Neuronal stem cell (in vitro differentiated cells): ENCODE data around the gene COG8.
A peak's percentile ranks its signal among the peaks of the same experiment; 100 is the strongest.

Experiments used
- DNase-seq: peaks from one replicate; pipeline ENCODE4 v3.0.0-alpha.2; 2013; ENCODE audit warnings: low spot score
- H2AFZ ChIP-seq: one replicate; pipeline ENCODE4 v1.6.1; 2013; ENCODE audit warnings: mild to moderate bottlenecking, low read length, inconsistent platforms
- H2AK5ac ChIP-seq: 2 replicates; pipeline ENCODE4 v1.6.1; 2013; ENCODE audit warnings: low read depth, mild to moderate bottlenecking, inconsistent platforms, low read length, moderate library complexity, mixed read lengths
- H2BK120ac ChIP-seq: 2 replicates; pipeline ENCODE4 v1.6.1; 2013; ENCODE audit warnings: low read depth, mild to moderate bottlenecking, inconsistent platforms, low read length, moderate library complexity, mixed read lengths
- H2BK12ac ChIP-seq: one replicate; pipeline ENCODE4 v1.6.1; 2013; ENCODE audit warnings: low read length, inconsistent platforms
- H2BK15ac ChIP-seq: 2 replicates; pipeline ENCODE4 v1.6.1; 2013; ENCODE audit warnings: mild to moderate bottlenecking, low read length, inconsistent platforms, mixed read lengths
- H2BK5ac ChIP-seq: one replicate; pipeline ENCODE4 v1.6.1; 2013; ENCODE audit warnings: inconsistent platforms, mild to moderate bottlenecking, low read length, moderate library complexity
- H3K14ac ChIP-seq: one replicate; pipeline ENCODE4 v1.6.1; 2013; ENCODE audit warnings: low read length, inconsistent platforms
- H3K18ac ChIP-seq: 2 replicates; pipeline ENCODE4 v1.6.1; 2013; ENCODE audit warnings: low read length, inconsistent platforms
- H3K23ac ChIP-seq: 2 replicates; pipeline ENCODE4 v1.6.1; 2013; ENCODE audit warnings: low read depth, mild to moderate bottlenecking, mixed read lengths, low read length, inconsistent platforms; ENCODE audit not compliant: poor library complexity
- H3K27ac ChIP-seq: replicated peaks from 3 replicates; pipeline ENCODE4 v1.5.1; 2013; ENCODE audit warnings: low read length, inconsistent platforms
- H3K27me3 ChIP-seq, 3 experiments: 2 replicates each; pipeline ENCODE4 v1.6.1; 2013; ENCODE audit warnings: low read length in 3 of 3, mild to moderate bottlenecking in 2 of 3, inconsistent platforms in 1 of 3, low read depth in 1 of 3, mixed read lengths in 1 of 3, moderate library complexity in 1 of 3; ENCODE audit not compliant: control insufficient read depth in 3 of 3, insufficient read depth in 3 of 3
- H3K36me3 ChIP-seq, 2 donors: replicated peaks in 1 of 2; 2 replicates each; pipeline ENCODE4 v1.6.1; 2013; ENCODE audit warnings: low read length in 2 of 2; ENCODE audit not compliant: control insufficient read depth in 2 of 2, insufficient read depth in 2 of 2
- H3K4ac ChIP-seq: 2 replicates; pipeline ENCODE4 v1.6.1; 2013; ENCODE audit warnings: inconsistent platforms, mild to moderate bottlenecking, low read length, moderate library complexity
- H3K4me1 ChIP-seq, 2 donors: 1 replicate in 1 of 2; 2 replicates in 1 of 2; pipeline ENCODE4 v1.6.1; 2013; ENCODE audit warnings: low read length in 2 of 2, low read depth in 1 of 2; ENCODE audit not compliant: control insufficient read depth in 2 of 2, insufficient read depth in 1 of 2
- H3K4me2 ChIP-seq: one replicate; pipeline ENCODE4 v1.6.1; 2013; ENCODE audit warnings: mild to moderate bottlenecking, low read length, inconsistent platforms; ENCODE audit not compliant: insufficient read depth, poor library complexity, severe bottlenecking
- H3K4me3 ChIP-seq, 2 donors: 2 replicates each; pipeline ENCODE4 v1.5.1; 2013; ENCODE audit warnings: low read length in 2 of 2, mild to moderate bottlenecking in 2 of 2, inconsistent platforms in 1 of 2, moderate library complexity in 1 of 2
- H3K79me1 ChIP-seq: one replicate; pipeline ENCODE4 v1.6.1; 2013; ENCODE audit warnings: low read depth, mild to moderate bottlenecking, inconsistent platforms, low read length, moderate library complexity
- H3K9ac ChIP-seq: one replicate; pipeline ENCODE4 v1.6.1; 2013; ENCODE audit warnings: mild to moderate bottlenecking, low read depth, low read length, inconsistent platforms; ENCODE audit not compliant: poor library complexity
- H3K9me3 ChIP-seq, 2 donors: replicated peaks in 1 of 2; 2 replicates each; pipeline versions ENCODE3 to v1.6.1; 2013; ENCODE audit warnings: low read length in 2 of 2, mild to moderate bottlenecking in 2 of 2, inconsistent platforms in 1 of 2, low read depth in 1 of 2, mixed read lengths in 1 of 2, moderate library complexity in 1 of 2; ENCODE audit not compliant: control insufficient read depth in 2 of 2, insufficient read depth in 1 of 2
- H4K8ac ChIP-seq: one replicate; pipeline ENCODE4 v1.6.1; 2013; ENCODE audit warnings: low read depth, mild to moderate bottlenecking, inconsistent platforms, low read length, moderate library complexity
- H4K91ac ChIP-seq: one replicate; pipeline ENCODE4 v1.6.1; 2013; ENCODE audit warnings: low read length, low read depth, mild to moderate bottlenecking, inconsistent platforms; ENCODE audit not compliant: poor library complexity
- WGBS, 2 donors: extraction: QIAGEN DNeasy Blood & Tissue Kit; methylation state at CpG; one replicate each; pipeline ENCODE4 v1.1.7; 2013; ENCODE audit warnings: missing lambda C conversion rate in 2 of 2, mixed read lengths in 1 of 2; ENCODE audit not compliant: insufficient read length in 2 of 2, insufficient replicate concordance in 1 of 2; ENCODE audit errors: extremely low coverage in 2 of 2; 5-methylcytosine and 5-hydroxymethylcytosine counted together

Gene COG8

GRCh38 chr16:69344171-69344570 lies 4.8 kb upstream of the COG8 start:
- DNase-seq: no peak
- no peak overlapping the region for H2BK120ac ChIP-seq
- peaks cover 10 to 52% of the 10 kb centered on the region in 2 donors for H3K36me3 ChIP-seq
- H4K8ac ChIP-seq: no peak overlapping the region
- H3K79me1 ChIP-seq: peaks cover 7% of the 10 kb centered on the region
- no peak overlapping the region for H2BK15ac ChIP-seq
- no peak overlapping the region for H3K9ac ChIP-seq
- no peak overlapping the region for H3K14ac ChIP-seq
- no peak overlapping the region for H2AK5ac ChIP-seq
- no peak overlapping the region for H3K4me2 ChIP-seq
- H3K18ac ChIP-seq: no peak overlapping the region
- H3K23ac ChIP-seq: no peak overlapping the region
- WGBS, 2 donors: no CpG with 5 or more reads among the region's 5 CpGs
- no peak overlapping the region for H3K4me3 ChIP-seq
- no peak overlapping the region for H3K4ac ChIP-seq
- no peak overlapping the region for H2BK5ac ChIP-seq
- H3K27ac ChIP-seq: no peak overlapping the region
- H3K27me3 ChIP-seq: no peaks in the 10 kb centered on the region
- no peak overlapping the region for H4K91ac ChIP-seq
- no peak overlapping the region for H2BK12ac ChIP-seq
- no peak overlapping the region for H2AFZ ChIP-seq
- peaks cover 3 to 7% of the 10 kb centered on the region in 2 donors for H3K4me1 ChIP-seq
- H3K9me3 ChIP-seq: no peaks in the 10 kb centered on the region

GRCh38 chr16:69340095-69340644 lies 806 bp upstream of the COG8 start:
- Histone ChIP-seq H3K4me2 (peak overlapping the region; percentile 99), H2AFZ (peak overlapping the region; percentile 85), H2BK15ac (no peak overlapping the region), H3K4me3 (peak overlapping the region; percentile 72 to 87), H3K9me3 (no peaks in the 10 kb centered on the region), H2BK12ac (no peak overlapping the region), H2BK120ac (no peak overlapping the region), H3K4ac (no peak overlapping the region), H4K8ac (no peak overlapping the region), H2AK5ac (peak overlapping the region; percentile 65), H3K27ac (no peak overlapping the region), H3K14ac (no peak overlapping the region), H4K91ac (no peak overlapping the region), H3K4me1 (peaks cover 7 to 13% of the 10 kb centered on the region in 2 donors), H3K9ac (peak overlapping the region; percentile 92), H3K18ac (peak overlapping the region; percentile 84), H3K23ac (peak overlapping the region; percentile 47), H3K36me3 (peaks cover 19 to 69% of the 10 kb centered on the region in 2 donors), H3K27me3 (no peaks in the 10 kb centered on the region), H2BK5ac (no peak overlapping the region), H3K79me1 (peaks cover 14% of the 10 kb centered on the region)
- no peak for DNase-seq
- WGBS, 2 donors: no CpG with 5 or more reads among the region's 16 CpGs

DNA sequence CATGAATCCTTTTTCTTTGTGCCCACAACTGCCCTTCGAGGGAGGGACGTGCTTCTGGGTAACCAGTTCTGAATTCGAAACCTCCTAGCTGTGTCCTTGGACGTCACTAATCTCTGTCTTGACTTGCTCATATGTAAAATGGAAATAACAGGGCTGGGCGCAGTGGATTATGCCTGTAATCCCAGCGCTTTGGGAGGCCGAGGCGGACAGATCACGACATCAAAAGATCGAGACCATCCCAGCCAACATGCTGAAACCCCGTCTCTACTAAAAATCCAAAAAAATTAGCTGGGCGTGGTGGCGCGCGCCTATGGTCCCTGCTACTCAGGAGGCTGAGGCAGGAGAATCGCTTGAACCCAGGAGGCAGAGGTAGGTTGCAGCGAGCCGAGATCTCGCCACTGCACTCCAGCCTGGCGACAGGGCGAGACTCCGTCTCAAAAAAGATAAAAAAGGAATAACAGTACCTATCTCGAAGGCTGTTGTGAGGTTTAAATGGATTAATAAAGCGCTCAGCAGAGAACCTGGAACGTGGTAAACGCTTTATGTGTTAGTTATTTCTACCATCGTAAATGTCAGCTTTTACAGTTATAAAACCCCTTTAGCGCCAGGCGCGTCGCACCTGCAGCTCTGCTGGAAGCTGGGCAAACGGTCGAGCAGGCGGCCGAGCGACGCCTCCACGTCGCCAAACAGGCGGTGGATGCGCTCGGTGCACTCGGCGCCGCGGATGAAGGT lies 641 bp downstream of the COG8 start:
- no peaks in the 10 kb centered on the region for H3K9me3 ChIP-seq
- no CpG with 5 or more reads among the region's 46 CpGs for WGBS, 2 donors

GRCh38 chr16:69334696-69335095 lies 4.7 kb downstream of the COG8 start:
- no peak overlapping the region for H3K14ac ChIP-seq
- no peaks in the 10 kb centered on the region for H3K9me3 ChIP-seq

More for the DNA sequence above, 641 bp downstream of the COG8 start:
- H2AK5ac ChIP-seq: peak overlapping the region; percentile 68
- peak overlapping the region; percentile 89 for H3K4ac ChIP-seq
- peak overlapping the region; percentile 98 for H3K9ac ChIP-seq
- H2BK12ac ChIP-seq: no peak overlapping the region
- peak overlapping the region; percentile 71 for H3K27ac ChIP-seq
- no peak overlapping the region for H2BK15ac ChIP-seq
- peaks cover 7 to 13% of the 10 kb centered on the region in 2 donors for H3K4me1 ChIP-seq
- no peak overlapping the region for H4K91ac ChIP-seq
- H3K4me3 ChIP-seq: peak overlapping the region; percentile 72 to 95
- H3K23ac ChIP-seq: peak overlapping the region; percentile 97
- peaks cover 14% of the 10 kb centered on the region for H3K79me1 ChIP-seq
- H2AFZ ChIP-seq: peak overlapping the region; percentile 90
- H2BK120ac ChIP-seq: no peak overlapping the region
- no peaks in the 10 kb centered on the region for H3K27me3 ChIP-seq
- peaks cover 33 to 77% of the 10 kb centered on the region in 2 donors for H3K36me3 ChIP-seq
- peak overlapping the region; percentile 91 for H3K18ac ChIP-seq
- peak overlapping the region; percentile 42 for H3K14ac ChIP-seq
- no peak for DNase-seq
- no peak overlapping the region for H4K8ac ChIP-seq
- peak overlapping the region; percentile 88 for H2BK5ac ChIP-seq
- H3K4me2 ChIP-seq: peak overlapping the region; percentile 87

More at GRCh38 chr16:69334696-69335095, 4.7 kb downstream of the COG8 start:
- Histone ChIP-seq H3K79me1 (peaks cover 17% of the 10 kb centered on the region), H3K9ac (no peak overlapping the region), H2BK5ac (no peak overlapping the region), H3K27me3 (no peaks in the 10 kb centered on the region), H3K23ac (no peak overlapping the region), H3K4ac (no peak overlapping the region), H2BK12ac (no peak overlapping the region), H3K18ac (no peak overlapping the region), H3K27ac (no peak overlapping the region), H2AK5ac (no peak overlapping the region), H2BK120ac (no peak overlapping the region), H2AFZ (no peak overlapping the region), H4K8ac (no peak overlapping the region), H3K36me3 (peaks cover 34 to 75% of the 10 kb centered on the region in 2 donors), H3K4me2 (no peak overlapping the region), H3K4me1 (peaks cover 6 to 14% of the 10 kb centered on the region in 2 donors), H2BK15ac (no peak overlapping the region), H3K4me3 (no peak overlapping the region), H4K91ac (no peak overlapping the region)
- no CpG with 5 or more reads among the region's 9 CpGs for WGBS, 2 donors
- no peak for DNase-seq
